Liver (tissue), 3 donors: Measurements from ENCODE around the gene SLC6A2.

ENCODE experiments used
- GABPA ChIP-seq, 2 donors: IDR thresholded peaks in 1 of 2; conservative IDR thresholded peaks in 1 of 2; 2 replicates each; pipeline ENCODE4 v1.6.1; 2016; ENCODE audit warnings: antibody characterized with exemption in 2 of 2, mild to moderate bottlenecking in 1 of 2, moderate library complexity in 1 of 2
- NR2F2 ChIP-seq: IDR thresholded peaks from 2 replicates; pipeline ENCODE4 v1.6.1; 2016; ENCODE audit warnings: antibody characterized with exemption
- RAD21 ChIP-seq, 2 donors: IDR thresholded peaks; 2 replicates each; pipeline ENCODE4 v1.6.1; 2016; ENCODE audit warnings: antibody characterized with exemption in 2 of 2, mild to moderate bottlenecking in 2 of 2
- REST ChIP-seq: IDR thresholded peaks from 2 replicates; pipeline ENCODE4 v1.6.1; 2016; ENCODE audit warnings: antibody characterized with exemption, mild to moderate bottlenecking
- SP1 ChIP-seq: IDR thresholded peaks from 2 replicates; pipeline ENCODE4 v1.6.1; 2018; ENCODE audit warnings: antibody characterized with exemption, mild to moderate bottlenecking
- TAF1 ChIP-seq: conservative IDR thresholded peaks from 2 replicates; pipeline ENCODE4 v1.6.1; 2016; ENCODE audit warnings: antibody characterized with exemption, mild to moderate bottlenecking
- YY1 ChIP-seq: IDR thresholded peaks from 2 replicates; pipeline ENCODE4 v1.6.1; 2016; ENCODE audit warnings: antibody characterized with exemption, mild to moderate bottlenecking
- TF ChIP-seq, protein P1 (sequence below): fragments of 150-350 bp; IDR thresholded peaks from 2 replicates; pipeline ENCODE4 v1.5.1; 2017; ENCODE audit warnings: improper control_type of control experiment, low read depth, low read length; ENCODE audit not compliant: missing input control
- TF ChIP-seq, protein P2 (sequence below): IDR thresholded peaks from 2 replicates; pipeline ENCODE4 v1.6.1; 2016; ENCODE audit warnings: antibody characterized with exemption
- donor health status: healthy.
- donor health status: healthy.

DNA sequence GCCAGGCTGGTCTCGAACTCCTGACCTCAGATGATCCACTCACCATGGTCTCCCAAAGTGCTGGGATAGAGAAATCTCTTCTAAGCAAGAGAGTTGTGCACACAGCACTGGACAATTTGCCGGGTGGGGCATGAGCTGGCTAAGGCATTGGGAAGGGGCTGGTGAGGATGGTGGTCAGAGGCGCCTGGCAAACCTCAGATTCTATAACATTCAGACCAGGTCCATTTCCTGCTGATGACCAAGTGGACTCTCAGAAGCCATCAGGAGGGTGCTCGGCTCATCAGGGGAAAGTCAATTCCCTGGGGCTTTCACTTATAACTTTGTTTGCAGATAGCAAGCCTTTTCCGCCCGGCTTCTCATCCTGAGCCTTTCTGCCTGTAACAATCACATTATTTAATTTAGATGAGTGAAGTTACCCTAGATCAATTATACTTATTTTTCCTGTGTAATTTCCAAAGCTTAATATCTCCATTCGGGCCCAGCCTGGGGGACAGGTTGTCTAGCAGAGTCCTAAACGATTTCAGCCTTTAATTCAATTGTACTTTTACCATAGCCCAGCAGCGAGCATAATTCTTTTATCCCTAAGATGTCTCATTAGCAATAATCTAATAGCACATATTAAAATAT is 15.0 kb upstream of the SLC6A2 start:
- TF ChIP-seq, protein P1, sequence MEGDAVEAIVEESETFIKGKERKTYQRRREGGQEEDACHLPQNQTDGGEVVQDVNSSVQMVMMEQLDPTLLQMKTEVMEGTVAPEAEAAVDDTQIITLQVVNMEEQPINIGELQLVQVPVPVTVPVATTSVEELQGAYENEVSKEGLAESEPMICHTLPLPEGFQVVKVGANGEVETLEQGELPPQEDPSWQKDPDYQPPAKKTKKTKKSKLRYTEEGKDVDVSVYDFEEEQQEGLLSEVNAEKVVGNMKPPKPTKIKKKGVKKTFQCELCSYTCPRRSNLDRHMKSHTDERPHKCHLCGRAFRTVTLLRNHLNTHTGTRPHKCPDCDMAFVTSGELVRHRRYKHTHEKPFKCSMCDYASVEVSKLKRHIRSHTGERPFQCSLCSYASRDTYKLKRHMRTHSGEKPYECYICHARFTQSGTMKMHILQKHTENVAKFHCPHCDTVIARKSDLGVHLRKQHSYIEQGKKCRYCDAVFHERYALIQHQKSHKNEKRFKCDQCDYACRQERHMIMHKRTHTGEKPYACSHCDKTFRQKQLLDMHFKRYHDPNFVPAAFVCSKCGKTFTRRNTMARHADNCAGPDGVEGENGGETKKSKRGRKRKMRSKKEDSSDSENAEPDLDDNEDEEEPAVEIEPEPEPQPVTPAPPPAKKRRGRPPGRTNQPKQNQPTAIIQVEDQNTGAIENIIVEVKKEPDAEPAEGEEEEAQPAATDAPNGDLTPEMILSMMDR, result no peak
- TF ChIP-seq TAF1 (no peak), GABPA (IDR thresholded peaks at IDR 0.05 in 1 of 2, conservative IDR thresholded peaks at IDR 0.05 in 1 of 2) (no peak), RAD21 (IDR thresholded peaks at IDR 0.05) (no peak), SP1 (no peak), YY1 (no peak), REST (no peak), NR2F2 (no peak)
- TF ChIP-seq, protein P2, sequence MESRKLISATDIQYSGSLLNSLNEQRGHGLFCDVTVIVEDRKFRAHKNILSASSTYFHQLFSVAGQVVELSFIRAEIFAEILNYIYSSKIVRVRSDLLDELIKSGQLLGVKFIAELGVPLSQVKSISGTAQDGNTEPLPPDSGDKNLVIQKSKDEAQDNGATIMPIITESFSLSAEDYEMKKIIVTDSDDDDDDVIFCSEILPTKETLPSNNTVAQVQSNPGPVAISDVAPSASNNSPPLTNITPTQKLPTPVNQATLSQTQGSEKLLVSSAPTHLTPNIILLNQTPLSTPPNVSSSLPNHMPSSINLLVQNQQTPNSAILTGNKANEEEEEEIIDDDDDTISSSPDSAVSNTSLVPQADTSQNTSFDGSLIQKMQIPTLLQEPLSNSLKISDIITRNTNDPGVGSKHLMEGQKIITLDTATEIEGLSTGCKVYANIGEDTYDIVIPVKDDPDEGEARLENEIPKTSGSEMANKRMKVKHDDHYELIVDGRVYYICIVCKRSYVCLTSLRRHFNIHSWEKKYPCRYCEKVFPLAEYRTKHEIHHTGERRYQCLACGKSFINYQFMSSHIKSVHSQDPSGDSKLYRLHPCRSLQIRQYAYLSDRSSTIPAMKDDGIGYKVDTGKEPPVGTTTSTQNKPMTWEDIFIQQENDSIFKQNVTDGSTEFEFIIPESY, result no peak
